ENCODE data around the gene GLRX.

GLRX gene

GRCh38 chr5:95808686-95809413, 13.7 kb downstream of the GLRX start:
- peak; percentile 50 to 53 for DNase-seq (ENCODE audit: low read depth in 2 of 2)

- DNase-seq (ENCODE audit: low read depth in 2 of 2), result no peak
Measured at GRCh38 chr5:95808013-95808685, 14.4 kb downstream of the GLRX start.

- DNase-seq (ENCODE audit: low read depth in 2 of 2), result no peak
Measured at GRCh38 chr5:95806687-95807086, 15.8 kb downstream of the GLRX start.

GRCh38 chr5:95804736-95805539, 17.6 kb downstream of the GLRX start:
- no peak for DNase-seq (ENCODE audit: low read depth in 2 of 2)

- DNase-seq (ENCODE audit: low read depth in 2 of 2), result no peak
Measured at GRCh38 chr5:95803271-95804148, 19.0 kb downstream of the GLRX start.

GRCh38 chr5:95801961-95802360, 20.6 kb downstream of the GLRX start:
- DNase-seq (ENCODE audit: low read depth in 2 of 2), result no peak

- no peak for DNase-seq (ENCODE audit: low read depth in 2 of 2)
Measured at GRCh38 chr5:95801532-95801931, 21.0 kb downstream of the GLRX start.

GRCh38 chr5:95800553-95800952, 22.0 kb downstream of the GLRX start:
- no peak for DNase-seq (ENCODE audit: low read depth in 2 of 2)

GRCh38 chr5:95799191-95799835, 23.2 kb downstream of the GLRX start:
- no peak for DNase-seq (ENCODE audit: low read depth in 2 of 2)

GRCh38 chr5:95798545-95798944, 24.0 kb downstream of the GLRX start:
- no peak for DNase-seq (ENCODE audit: low read depth in 2 of 2)

GRCh38 chr5:95798048-95798447, 24.5 kb downstream of the GLRX start:
- no peak for DNase-seq (ENCODE audit: low read depth in 2 of 2)

- no peak for DNase-seq (ENCODE audit: low read depth in 2 of 2)
Measured at GRCh38 chr5:95797301-95797700, 25.2 kb downstream of the GLRX start.

- no peak for DNase-seq (ENCODE audit: low read depth in 2 of 2)
Measured at GRCh38 chr5:95794070-95794516, 28.4 kb downstream of the GLRX start.

- DNase-seq (ENCODE audit: low read depth in 2 of 2), result no peak
Measured at GRCh38 chr5:95791751-95792150, 30.8 kb downstream of the GLRX start.

- DNase-seq (ENCODE audit: low read depth in 2 of 2), result no peak
Measured at GRCh38 chr5:95788493-95788892, 34.0 kb downstream of the GLRX start.

GRCh38 chr5:95786821-95787418, 35.6 kb downstream of the GLRX start:
- DNase-seq (ENCODE audit: low read depth in 2 of 2), result no peak

GRCh38 chr5:95784514-95785302, 37.8 kb downstream of the GLRX start:
- DNase-seq (ENCODE audit: low read depth in 2 of 2), result no peak

GRCh38 chr5:95783661-95784060, 38.9 kb downstream of the GLRX start:
- no peak for DNase-seq (ENCODE audit: low read depth in 2 of 2)

- no peak for DNase-seq (ENCODE audit: low read depth in 2 of 2)
Measured at GRCh38 chr5:95782181-95782580, 40.3 kb downstream of the GLRX start.

- peak; percentile 53 to 61 for DNase-seq (ENCODE audit: low read depth in 2 of 2)
Measured at GRCh38 chr5:95781101-95781583, 41.4 kb downstream of the GLRX start.
